ENCODE results near the gene CTCF.

CTCF gene

DNA sequence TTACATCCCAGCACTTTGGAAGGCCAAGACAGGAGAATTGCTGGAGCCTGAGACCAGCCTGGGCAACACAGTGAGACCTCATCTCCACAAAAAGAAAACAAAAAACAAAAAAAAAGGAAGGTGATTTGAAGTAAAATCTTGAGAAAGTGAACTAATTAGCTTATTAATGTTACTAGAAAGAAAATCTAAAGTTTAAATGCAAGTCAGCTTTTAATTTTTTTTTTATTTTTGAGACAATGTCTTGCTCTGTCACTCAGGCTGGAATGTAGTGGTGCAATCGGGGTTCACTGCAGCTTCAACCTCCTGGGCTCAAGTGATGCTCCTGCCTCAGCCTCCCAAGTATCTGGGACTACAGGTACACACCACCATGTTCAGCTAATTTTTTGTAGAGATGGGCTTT, 3.5 kb upstream of the CTCF start:
- Histone ChIP-seq H3K4me3 (ENCODE audit: low read length, poor library complexity, severe bottlenecking) (peak overlapping the region; percentile 83), H3K4me2 (ENCODE audit: low read depth, low read length, poor library complexity, severe bottlenecking) (peak overlapping the region; percentile 89), H3K27me3 (ENCODE audit: insufficient read depth, low read length, poor library complexity, severe bottlenecking) (peaks cover 8% of the 10 kb centered on the region), H3K36me3 (ENCODE audit: insufficient read depth, low read length) (peaks cover 4% of the 10 kb centered on the region; the same call in 1 of the 2 replicates), H3F3A (ENCODE audit: low read depth) (peaks cover 18% of the 10 kb centered on the region), H3K79me2 (ENCODE audit: insufficient read depth, low read length) (peaks cover 77% of the 10 kb centered on the region), H3K4me1 (ENCODE audit: insufficient read depth, low read length, poor library complexity, severe bottlenecking) (peaks cover 45% of the 10 kb centered on the region), H4K20me1 (ENCODE audit: insufficient read depth, low read length, poor library complexity, severe bottlenecking) (peaks cover 8% of the 10 kb centered on the region), H3K9me3 (ENCODE audit: insufficient read depth, low read depth, low read length) (no peaks in the 10 kb centered on the region), H2AFZ (ENCODE audit: low read length) (no peak overlapping the region), H3K9me2 (replicated peaks; ENCODE audit: low read depth, low read length) (no peaks in the 10 kb centered on the region), H3K9ac (ENCODE audit: low read depth, low read length, poor library complexity, severe bottlenecking) (peak overlapping the region; percentile 98)
- TF ChIP-seq, protein P1, sequence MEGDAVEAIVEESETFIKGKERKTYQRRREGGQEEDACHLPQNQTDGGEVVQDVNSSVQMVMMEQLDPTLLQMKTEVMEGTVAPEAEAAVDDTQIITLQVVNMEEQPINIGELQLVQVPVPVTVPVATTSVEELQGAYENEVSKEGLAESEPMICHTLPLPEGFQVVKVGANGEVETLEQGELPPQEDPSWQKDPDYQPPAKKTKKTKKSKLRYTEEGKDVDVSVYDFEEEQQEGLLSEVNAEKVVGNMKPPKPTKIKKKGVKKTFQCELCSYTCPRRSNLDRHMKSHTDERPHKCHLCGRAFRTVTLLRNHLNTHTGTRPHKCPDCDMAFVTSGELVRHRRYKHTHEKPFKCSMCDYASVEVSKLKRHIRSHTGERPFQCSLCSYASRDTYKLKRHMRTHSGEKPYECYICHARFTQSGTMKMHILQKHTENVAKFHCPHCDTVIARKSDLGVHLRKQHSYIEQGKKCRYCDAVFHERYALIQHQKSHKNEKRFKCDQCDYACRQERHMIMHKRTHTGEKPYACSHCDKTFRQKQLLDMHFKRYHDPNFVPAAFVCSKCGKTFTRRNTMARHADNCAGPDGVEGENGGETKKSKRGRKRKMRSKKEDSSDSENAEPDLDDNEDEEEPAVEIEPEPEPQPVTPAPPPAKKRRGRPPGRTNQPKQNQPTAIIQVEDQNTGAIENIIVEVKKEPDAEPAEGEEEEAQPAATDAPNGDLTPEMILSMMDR (conservative IDR thresholded peaks at IDR 0.05; ENCODE audit: low read length) = no peak
- no peak for TF ChIP-seq EZH2phosphoT487 (IDR thresholded peaks at IDR 0.05; ENCODE audit: borderline replicate concordance)

DNA sequence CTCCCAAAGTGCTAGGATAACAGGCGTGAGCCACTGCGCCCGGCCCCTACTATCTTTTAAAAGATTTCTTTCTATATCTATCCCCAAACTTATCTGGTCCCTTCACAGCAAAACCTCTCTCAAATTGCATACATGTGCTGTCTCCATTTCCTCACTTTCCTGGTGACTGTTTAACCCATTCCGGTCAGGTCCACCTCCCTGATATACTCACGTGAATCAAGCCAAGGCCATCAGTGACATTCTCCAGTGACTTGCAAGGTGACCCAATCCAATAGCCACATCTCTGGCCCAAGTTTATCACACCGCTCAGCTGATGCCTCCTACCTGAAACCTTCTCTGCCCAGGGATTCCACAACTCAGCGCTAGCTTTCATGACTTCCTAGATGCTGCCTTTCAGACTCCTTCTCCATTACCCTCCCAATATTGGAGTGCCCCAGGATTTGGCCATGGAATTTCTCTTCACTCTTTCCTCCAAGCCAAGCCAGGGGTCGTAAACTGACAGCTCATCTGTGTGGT, 1.4 kb upstream of the CTCF start:
- Histone ChIP-seq H3K9ac (ENCODE audit: low read depth, low read length, poor library complexity, severe bottlenecking) (peak overlapping the region; percentile 98), H3K9me3 (ENCODE audit: insufficient read depth, low read depth, low read length) (no peaks in the 10 kb centered on the region), H3K4me2 (ENCODE audit: low read depth, low read length, poor library complexity, severe bottlenecking) (peak overlapping the region; percentile 89), H3K4me3 (ENCODE audit: low read length, poor library complexity, severe bottlenecking) (peak overlapping the region; percentile 83), H3K36me3 (ENCODE audit: insufficient read depth, low read length) (no peaks in the 10 kb centered on the region), H4K20me1 (ENCODE audit: insufficient read depth, low read length, poor library complexity, severe bottlenecking) (peaks cover 29% of the 10 kb centered on the region), H3F3A (ENCODE audit: low read depth) (peaks cover 11% of the 10 kb centered on the region; the same call in 1 of the 2 replicates), H3K4me1 (ENCODE audit: insufficient read depth, low read length, poor library complexity, severe bottlenecking) (peaks cover 37% of the 10 kb centered on the region), H2AFZ (ENCODE audit: low read length) (no peak overlapping the region), H3K27me3 (ENCODE audit: insufficient read depth, low read length, poor library complexity, severe bottlenecking) (peaks cover 8% of the 10 kb centered on the region), H3K9me2 (replicated peaks; ENCODE audit: low read depth, low read length) (no peaks in the 10 kb centered on the region), H3K79me2 (ENCODE audit: insufficient read depth, low read length) (peaks cover 86% of the 10 kb centered on the region)
- TF ChIP-seq, protein P1 (conservative IDR thresholded peaks at IDR 0.05; ENCODE audit: low read length) = no peak
- TF ChIP-seq EZH2phosphoT487 (IDR thresholded peaks at IDR 0.05; ENCODE audit: borderline replicate concordance) = no peak

DNA sequence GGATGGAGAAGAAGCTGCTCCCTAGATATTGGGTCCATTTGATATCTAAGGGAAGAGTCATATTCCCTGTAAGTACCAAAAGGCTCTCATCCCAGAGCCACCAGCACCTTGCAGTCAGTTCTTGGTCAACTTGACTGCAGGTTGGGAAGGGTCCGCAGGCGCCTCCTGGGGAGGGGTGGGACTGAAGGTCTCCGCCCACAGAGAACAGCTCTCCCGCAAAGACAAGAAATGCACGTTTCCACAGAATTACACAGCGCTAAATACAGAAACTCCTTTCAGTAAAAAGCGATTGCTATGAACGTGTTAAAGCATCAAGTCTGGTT, 864 bp upstream of the CTCF start:
- Histone ChIP-seq H3K4me1 (ENCODE audit: insufficient read depth, low read length, poor library complexity, severe bottlenecking) (peaks cover 35% of the 10 kb centered on the region), H4K20me1 (ENCODE audit: insufficient read depth, low read length, poor library complexity, severe bottlenecking) (peaks cover 32% of the 10 kb centered on the region), H3F3A (ENCODE audit: low read depth) (peaks cover 6% of the 10 kb centered on the region; the same call in 1 of the 2 replicates), H3K27me3 (ENCODE audit: insufficient read depth, low read length, poor library complexity, severe bottlenecking) (peaks cover 8% of the 10 kb centered on the region), H3K4me2 (ENCODE audit: low read depth, low read length, poor library complexity, severe bottlenecking) (peak overlapping the region; percentile 89), H3K9me3 (ENCODE audit: insufficient read depth, low read depth, low read length) (no peaks in the 10 kb centered on the region), H3K79me2 (ENCODE audit: insufficient read depth, low read length) (peaks cover 88% of the 10 kb centered on the region), H2AFZ (ENCODE audit: low read length) (no peak overlapping the region), H3K4me3 (ENCODE audit: low read length, poor library complexity, severe bottlenecking) (peak overlapping the region; percentile 83), H3K9me2 (replicated peaks; ENCODE audit: low read depth, low read length) (no peaks in the 10 kb centered on the region), H3K36me3 (ENCODE audit: insufficient read depth, low read length) (no peaks in the 10 kb centered on the region), H3K9ac (ENCODE audit: low read depth, low read length, poor library complexity, severe bottlenecking) (peak overlapping the region; percentile 98)
- TF ChIP-seq, protein P1 (conservative IDR thresholded peaks at IDR 0.05; ENCODE audit: low read length) = no peak
- no peak for TF ChIP-seq EZH2phosphoT487 (IDR thresholded peaks at IDR 0.05; ENCODE audit: borderline replicate concordance)
